NT2/D1 (cell line): ENCODE results near the gene CCDC51.

Source experiments
- SUZ12 ChIP-seq: IDR thresholded peaks from 2 replicates; pipeline ENCODE4 v1.6.1; 2011; ENCODE audit not compliant: insufficient read length, insufficient read depth; ENCODE audit errors: extremely low read depth
- YY1 ChIP-seq: IDR thresholded peaks from 2 replicates; pipeline ENCODE4 v1.6.1; 2011; ENCODE audit not compliant: insufficient read length, insufficient read depth
- ZNF274 ChIP-seq: IDR thresholded peaks from 2 replicates; pipeline ENCODE4 v1.6.1; 2011; ENCODE audit warnings: mild to moderate bottlenecking, low read depth, low read length

DNA sequence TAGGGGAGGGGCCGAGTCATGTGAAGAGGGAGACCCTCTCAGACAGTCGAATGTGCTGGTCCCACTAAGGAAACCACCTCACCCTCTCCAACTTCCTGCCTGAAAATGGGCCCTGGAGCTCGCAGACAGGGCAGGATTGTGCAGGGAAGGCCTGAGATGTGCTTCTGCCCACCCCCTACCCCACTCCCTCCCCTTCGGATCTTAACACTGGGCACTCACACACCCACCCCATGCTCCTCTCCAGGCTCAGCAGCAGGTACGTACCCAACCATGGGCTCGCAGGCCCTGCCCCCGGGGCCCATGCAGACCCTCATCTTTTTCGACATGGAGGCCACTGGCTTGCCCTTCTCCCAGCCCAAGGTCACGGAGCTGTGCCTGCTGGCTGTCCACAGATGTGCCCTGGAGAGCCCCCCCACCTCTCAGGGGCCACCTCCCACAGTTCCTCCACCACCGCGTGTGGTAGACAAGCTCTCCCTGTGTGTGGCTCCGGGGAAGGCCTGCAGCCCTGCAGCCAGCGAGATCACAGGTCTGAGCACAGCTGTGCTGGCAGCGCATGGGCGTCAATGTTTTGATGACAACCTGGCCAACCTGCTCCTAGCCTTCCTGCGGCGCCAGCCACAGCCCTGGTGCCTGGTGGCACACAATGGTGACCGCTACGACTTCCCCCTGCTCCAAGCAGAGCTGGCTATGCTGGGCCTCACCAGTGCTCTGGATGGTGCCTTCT, 26.6 kb upstream of the CCDC51 start:
- no peak for TF ChIP-seq YY1
- no peak for TF ChIP-seq SUZ12
- TF ChIP-seq ZNF274 = no peak
